Stimulated activated CD4-positive, alpha-beta T cell treated with anti-CD3 and anti-CD28 coated beads, TNF-alpha, amount 100 ng/mL, for 48 hours (primary cell): ENCODE data around the gene AFF1.

ENCODE experiments used
- DNase-seq, 3 donors: peaks; one replicate each; pipeline ENCODE4 v3.0.0-alpha.2; 2020; ENCODE audit warnings: low read depth in 3 of 3

The AFF1 gene

DNA sequence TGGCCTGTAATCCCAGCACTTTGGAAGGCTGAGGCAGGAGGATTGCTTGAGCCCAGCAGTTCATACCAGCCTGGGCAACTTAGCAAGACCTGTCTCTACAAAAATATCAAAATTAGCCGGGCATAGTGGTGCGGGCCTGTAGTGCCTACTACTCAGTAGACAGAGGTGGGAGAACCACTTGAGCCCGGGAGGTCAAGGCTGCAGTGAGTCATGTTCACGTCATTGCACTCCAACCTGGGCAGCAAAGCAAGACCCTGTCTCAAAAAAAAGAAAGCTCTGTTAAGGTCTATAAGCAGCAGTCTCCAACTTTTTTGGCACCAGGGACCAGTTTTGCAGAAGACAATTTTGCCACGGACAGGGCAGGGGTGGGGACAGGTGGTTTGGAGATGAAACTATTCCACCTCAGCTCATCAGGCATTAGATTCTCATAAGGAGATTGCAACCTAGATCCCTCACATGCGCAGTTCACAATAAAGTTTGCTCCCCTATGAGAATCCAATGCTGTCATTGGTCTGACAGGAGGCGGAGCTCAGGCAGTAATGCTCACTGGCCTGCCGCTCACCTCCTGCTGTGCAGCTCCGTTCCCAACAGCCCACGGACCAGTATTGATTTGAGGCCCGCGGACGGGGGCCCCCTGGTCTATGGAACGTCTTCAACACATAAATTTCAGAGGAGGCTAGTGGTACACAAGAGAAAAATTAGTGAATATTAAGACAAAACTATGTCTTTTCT is 217.7 kb downstream of the AFF1 start:
- DNase-seq: no peak

DNA sequence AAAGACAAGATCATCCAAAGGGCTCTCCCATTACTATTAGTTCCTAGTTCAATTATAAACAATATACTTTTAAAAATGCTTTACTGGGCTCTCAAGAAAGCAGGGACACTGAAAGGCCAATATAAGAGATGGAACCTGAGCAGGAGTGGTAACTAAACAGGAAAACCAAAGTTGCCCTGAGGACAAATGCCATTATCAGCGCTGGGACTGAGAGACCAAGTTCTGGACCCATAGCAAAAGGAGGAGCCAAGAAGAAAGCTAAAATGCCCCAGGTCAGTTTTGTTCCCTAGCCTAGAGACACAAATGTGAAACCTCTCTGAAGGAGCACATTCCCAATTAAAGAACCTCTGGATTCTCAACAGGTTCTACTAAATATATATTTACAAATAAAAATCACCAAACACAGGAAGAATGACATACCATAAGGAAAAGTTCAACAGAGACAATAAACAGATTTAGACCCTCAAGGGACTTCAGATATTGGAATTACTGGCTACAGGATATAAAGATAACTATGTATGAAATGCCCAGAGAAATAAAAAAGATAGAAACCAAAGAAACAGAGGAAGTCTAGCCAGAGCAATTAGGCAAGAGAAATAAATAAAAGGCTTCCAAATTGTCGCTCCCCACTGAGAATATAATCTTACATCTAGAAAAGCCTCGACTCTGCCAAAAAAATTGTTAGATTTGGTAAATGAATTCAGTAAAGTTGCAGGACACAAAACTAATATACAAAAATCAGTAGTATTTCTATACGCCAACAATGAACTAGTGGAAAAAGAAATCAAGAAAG is 218.5 kb downstream of the AFF1 start:
- no peak for DNase-seq

DNA sequence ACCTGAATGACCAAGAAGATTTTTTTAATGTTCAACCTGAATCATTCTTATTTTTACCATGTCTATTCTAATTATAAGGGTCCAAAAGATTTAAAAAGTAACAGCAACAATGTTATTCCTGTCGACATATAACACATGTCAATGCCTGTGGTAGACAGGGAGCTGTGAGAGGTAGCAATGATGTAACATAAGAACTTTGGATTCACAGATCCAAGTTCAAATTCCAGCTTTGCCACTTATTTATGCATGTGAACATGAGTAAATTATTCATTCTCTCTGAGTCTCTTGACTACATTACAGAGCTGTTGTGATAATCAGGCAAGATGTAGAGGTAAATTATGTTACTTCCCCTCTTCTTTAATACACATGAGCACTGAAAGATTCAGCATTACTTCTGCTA is 231.1 kb downstream of the AFF1 start:
- no peak for DNase-seq

DNA sequence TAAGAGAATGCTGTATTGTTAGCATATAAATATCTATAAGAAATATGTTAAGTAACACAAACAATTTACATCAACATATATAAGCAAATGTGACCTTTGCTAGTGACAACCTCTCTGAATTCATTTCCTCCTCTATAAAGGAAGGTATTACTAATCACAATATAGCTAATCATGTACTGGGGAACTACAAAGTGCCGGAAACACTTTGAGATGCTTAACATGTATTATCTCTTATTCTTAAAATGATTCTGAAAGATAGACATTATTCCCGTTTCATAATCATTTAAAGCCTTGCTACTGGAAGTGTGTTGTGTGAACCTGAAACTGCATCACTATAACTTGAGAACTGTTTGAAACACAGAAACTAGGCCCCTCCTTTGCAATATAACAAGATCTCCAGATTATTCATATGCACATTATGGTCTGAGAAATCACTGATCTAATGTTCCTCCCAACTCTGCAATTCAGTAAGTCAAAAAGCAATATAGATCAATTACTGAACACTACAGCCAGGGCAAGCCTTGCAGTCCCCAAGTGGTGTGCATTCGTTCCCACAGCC is 231.6 kb downstream of the AFF1 start:
- DNase-seq: no peak

DNA sequence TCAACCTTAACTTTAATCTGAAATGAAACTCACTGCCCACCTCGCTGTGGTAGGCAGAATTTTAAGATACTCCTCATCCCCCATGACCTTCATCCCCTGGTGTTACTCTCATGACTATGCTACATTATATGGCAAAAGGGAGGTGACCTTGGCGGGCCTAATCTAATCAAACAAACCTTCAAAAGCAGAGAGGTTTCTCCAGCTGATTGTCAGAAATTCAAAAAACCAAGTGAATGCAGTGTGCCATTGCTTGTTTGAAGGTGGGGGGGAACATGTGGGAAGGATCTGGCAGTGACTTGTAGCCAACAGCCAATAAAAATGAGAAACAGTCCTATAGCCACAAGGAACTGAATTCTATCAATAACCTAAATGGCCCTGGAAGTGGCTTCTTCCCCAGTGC is 237.1 kb downstream of the AFF1 start:
- no peak for DNase-seq

DNA sequence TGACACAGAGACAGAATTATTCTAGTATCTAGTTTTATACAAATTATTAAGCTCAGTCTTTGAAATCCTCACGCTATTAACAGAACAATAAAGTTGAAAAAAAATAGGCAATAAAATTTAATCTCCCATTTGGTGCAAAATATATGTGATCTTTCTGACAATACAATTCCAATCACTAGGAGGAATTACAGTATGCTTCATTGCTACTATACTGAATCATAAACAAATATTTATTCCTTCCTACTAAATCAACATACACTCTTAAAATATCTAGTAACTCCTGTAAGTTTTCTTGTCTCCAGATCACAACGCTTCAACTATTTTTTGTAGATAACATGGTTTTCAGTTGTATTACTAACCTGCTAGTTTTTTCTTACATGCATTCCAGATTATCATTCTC is 239.9 kb downstream of the AFF1 start:
- DNase-seq: no peak

DNA sequence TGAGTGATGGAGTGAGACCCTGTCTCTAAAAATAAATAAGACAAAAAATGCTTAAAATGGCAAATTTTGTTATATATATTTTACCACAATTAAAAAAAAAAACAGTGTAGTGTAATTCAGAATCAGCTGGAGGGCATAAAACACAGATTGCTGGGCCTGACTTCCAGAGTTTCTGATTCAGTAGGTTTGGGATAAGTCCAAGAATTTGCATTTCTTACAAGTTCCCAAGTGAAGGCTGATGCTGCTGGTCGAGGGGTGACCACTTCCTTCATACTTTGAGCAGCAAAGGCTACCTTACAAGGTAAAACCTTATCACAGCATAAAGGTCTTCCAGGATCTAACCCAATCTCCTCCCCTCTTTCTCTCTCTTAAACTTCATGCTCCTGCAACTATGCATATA is 244.9 kb downstream of the AFF1 start:
- no peak for DNase-seq

DNA sequence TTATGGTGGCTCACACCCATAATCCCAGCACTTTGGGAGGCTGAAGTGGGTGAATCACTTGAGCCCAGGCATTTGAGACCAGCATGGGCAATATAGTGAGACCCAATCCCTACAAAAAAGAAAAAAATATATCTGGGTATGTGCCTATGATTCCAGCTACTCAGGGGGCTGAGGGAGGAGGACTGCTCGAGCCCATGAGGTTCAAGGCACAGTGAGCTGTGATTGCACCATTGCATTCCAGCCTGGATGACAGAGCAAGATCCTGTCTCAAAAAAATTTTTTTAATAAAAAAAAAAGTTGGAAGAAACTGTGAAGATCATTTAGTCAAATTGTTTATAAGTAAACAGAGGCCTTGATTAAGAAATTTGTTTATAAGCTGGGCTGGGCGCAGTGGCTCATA is 246.0 kb downstream of the AFF1 start:
- no peak for DNase-seq

DNA sequence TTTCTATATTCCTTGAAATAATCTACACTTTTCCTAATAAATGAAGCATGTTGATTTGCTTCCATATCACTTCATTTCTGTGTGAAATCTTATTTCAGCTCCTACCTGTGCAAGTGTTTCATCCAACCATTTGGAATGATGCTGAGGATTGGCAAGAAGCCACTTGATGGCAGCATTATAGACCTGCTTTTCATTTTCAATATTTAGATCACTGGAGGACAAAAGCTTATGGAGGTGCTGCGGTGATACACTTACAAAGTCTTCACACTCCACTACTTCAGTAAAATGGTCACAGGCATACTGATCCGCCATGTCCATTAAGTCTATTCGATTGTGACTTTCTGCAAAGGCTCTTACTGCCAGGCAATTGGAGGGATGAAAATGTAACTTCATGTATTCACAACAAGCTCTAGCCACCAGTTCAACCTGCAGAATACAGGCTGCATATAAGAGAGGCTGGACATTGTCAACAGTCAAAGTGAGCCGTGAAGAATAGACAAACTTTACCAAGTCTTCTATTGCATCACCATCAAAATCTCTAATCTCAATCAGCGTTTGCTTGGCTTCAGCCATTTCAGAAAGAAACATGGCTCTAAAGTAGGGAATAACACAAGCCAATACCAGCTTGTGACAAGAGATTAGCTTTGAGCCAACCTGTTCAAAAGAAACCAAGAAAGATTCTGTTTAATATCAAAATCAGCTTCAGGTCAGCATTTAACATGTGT is 250.5 kb downstream of the AFF1 start:
- DNase-seq: no peak

DNA sequence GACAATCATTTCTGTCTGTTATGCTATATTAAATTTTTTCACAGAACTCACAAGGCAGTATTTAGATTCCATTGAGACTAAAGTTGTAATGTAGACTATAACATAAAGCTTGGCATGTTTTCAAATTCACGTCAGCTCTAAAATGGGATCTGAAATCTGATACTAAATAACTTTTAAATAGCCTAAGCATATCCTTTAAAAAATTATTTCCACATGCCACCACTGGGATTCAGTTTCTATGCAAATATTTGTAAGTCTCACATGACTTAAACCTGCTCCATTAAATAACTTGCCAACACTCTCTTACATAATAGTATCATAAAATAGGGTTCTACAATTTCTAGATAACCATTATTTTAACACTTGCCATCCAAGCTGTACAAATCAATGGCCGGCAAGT is 253.2 kb downstream of the AFF1 start:
- no peak for DNase-seq

DNA sequence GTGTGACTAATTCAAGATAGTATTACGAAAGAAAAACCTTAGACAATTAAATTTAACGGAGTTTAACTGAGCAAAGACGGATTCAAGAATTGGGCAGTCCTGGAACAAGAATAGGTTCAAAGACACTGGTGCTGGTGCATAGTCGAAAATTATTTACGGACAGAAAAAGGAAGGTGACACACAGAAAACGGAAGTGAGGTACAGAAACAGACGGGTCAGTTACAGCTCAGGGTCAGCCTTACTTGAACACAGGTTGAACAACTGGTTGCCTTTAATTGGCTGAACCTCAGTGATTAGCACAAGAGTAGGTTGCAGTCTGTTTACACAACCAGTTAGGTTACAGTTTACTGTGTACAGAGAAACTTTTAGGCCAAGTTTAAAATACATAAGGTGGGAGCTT is 254.1 kb downstream of the AFF1 start:
- no peak for DNase-seq
